Neuronal stem cell (in vitro differentiated cells): Measurements from ENCODE around the gene ALKBH8.

Experiments used
- DNase-seq: peaks from one replicate; pipeline ENCODE4 v3.0.0-alpha.2; 2013; ENCODE audit warnings: low spot score
- H2AFZ ChIP-seq: one replicate; pipeline ENCODE4 v1.6.1; 2013; ENCODE audit warnings: mild to moderate bottlenecking, low read length, inconsistent platforms
- H2AK5ac ChIP-seq: 2 replicates; pipeline ENCODE4 v1.6.1; 2013; ENCODE audit warnings: low read depth, mild to moderate bottlenecking, inconsistent platforms, low read length, moderate library complexity, mixed read lengths
- H2BK120ac ChIP-seq: 2 replicates; pipeline ENCODE4 v1.6.1; 2013; ENCODE audit warnings: low read depth, mild to moderate bottlenecking, inconsistent platforms, low read length, moderate library complexity, mixed read lengths
- H2BK12ac ChIP-seq: one replicate; pipeline ENCODE4 v1.6.1; 2013; ENCODE audit warnings: low read length, inconsistent platforms
- H2BK15ac ChIP-seq: 2 replicates; pipeline ENCODE4 v1.6.1; 2013; ENCODE audit warnings: mild to moderate bottlenecking, low read length, inconsistent platforms, mixed read lengths
- H2BK5ac ChIP-seq: one replicate; pipeline ENCODE4 v1.6.1; 2013; ENCODE audit warnings: inconsistent platforms, mild to moderate bottlenecking, low read length, moderate library complexity
- H3K14ac ChIP-seq: one replicate; pipeline ENCODE4 v1.6.1; 2013; ENCODE audit warnings: low read length, inconsistent platforms
- H3K18ac ChIP-seq: 2 replicates; pipeline ENCODE4 v1.6.1; 2013; ENCODE audit warnings: low read length, inconsistent platforms
- H3K23ac ChIP-seq: 2 replicates; pipeline ENCODE4 v1.6.1; 2013; ENCODE audit warnings: low read depth, mild to moderate bottlenecking, mixed read lengths, low read length, inconsistent platforms; ENCODE audit not compliant: poor library complexity
- H3K27ac ChIP-seq: replicated peaks from 3 replicates; pipeline ENCODE4 v1.5.1; 2013; ENCODE audit warnings: low read length, inconsistent platforms
- H3K27me3 ChIP-seq, 3 experiments: 2 replicates each; pipeline ENCODE4 v1.6.1; 2013; ENCODE audit warnings: low read length in 3 of 3, mild to moderate bottlenecking in 2 of 3, inconsistent platforms in 1 of 3, low read depth in 1 of 3, mixed read lengths in 1 of 3, moderate library complexity in 1 of 3; ENCODE audit not compliant: control insufficient read depth in 3 of 3, insufficient read depth in 3 of 3
- H3K36me3 ChIP-seq, 2 donors: replicated peaks in 1 of 2; 2 replicates each; pipeline ENCODE4 v1.6.1; 2013; ENCODE audit warnings: low read length in 2 of 2; ENCODE audit not compliant: control insufficient read depth in 2 of 2, insufficient read depth in 2 of 2
- H3K4ac ChIP-seq: 2 replicates; pipeline ENCODE4 v1.6.1; 2013; ENCODE audit warnings: inconsistent platforms, mild to moderate bottlenecking, low read length, moderate library complexity
- H3K4me1 ChIP-seq, 2 donors: 1 replicate in 1 of 2; 2 replicates in 1 of 2; pipeline ENCODE4 v1.6.1; 2013; ENCODE audit warnings: low read length in 2 of 2, low read depth in 1 of 2; ENCODE audit not compliant: control insufficient read depth in 2 of 2, insufficient read depth in 1 of 2
- H3K4me2 ChIP-seq: one replicate; pipeline ENCODE4 v1.6.1; 2013; ENCODE audit warnings: mild to moderate bottlenecking, low read length, inconsistent platforms; ENCODE audit not compliant: insufficient read depth, poor library complexity, severe bottlenecking
- H3K4me3 ChIP-seq, 2 donors: 2 replicates each; pipeline ENCODE4 v1.5.1; 2013; ENCODE audit warnings: low read length in 2 of 2, mild to moderate bottlenecking in 2 of 2, inconsistent platforms in 1 of 2, moderate library complexity in 1 of 2
- H3K79me1 ChIP-seq: one replicate; pipeline ENCODE4 v1.6.1; 2013; ENCODE audit warnings: low read depth, mild to moderate bottlenecking, inconsistent platforms, low read length, moderate library complexity
- H3K9ac ChIP-seq: one replicate; pipeline ENCODE4 v1.6.1; 2013; ENCODE audit warnings: mild to moderate bottlenecking, low read depth, low read length, inconsistent platforms; ENCODE audit not compliant: poor library complexity
- H3K9me3 ChIP-seq, 2 donors: replicated peaks in 1 of 2; 2 replicates each; pipeline versions ENCODE3 to v1.6.1; 2013; ENCODE audit warnings: low read length in 2 of 2, mild to moderate bottlenecking in 2 of 2, inconsistent platforms in 1 of 2, low read depth in 1 of 2, mixed read lengths in 1 of 2, moderate library complexity in 1 of 2; ENCODE audit not compliant: control insufficient read depth in 2 of 2, insufficient read depth in 1 of 2
- H4K8ac ChIP-seq: one replicate; pipeline ENCODE4 v1.6.1; 2013; ENCODE audit warnings: low read depth, mild to moderate bottlenecking, inconsistent platforms, low read length, moderate library complexity
- H4K91ac ChIP-seq: one replicate; pipeline ENCODE4 v1.6.1; 2013; ENCODE audit warnings: low read length, low read depth, mild to moderate bottlenecking, inconsistent platforms; ENCODE audit not compliant: poor library complexity
- WGBS, 2 donors: extraction: QIAGEN DNeasy Blood & Tissue Kit; methylation state at CpG; one replicate each; pipeline ENCODE4 v1.1.7; 2013; ENCODE audit warnings: missing lambda C conversion rate in 2 of 2, mixed read lengths in 1 of 2; ENCODE audit not compliant: insufficient read length in 2 of 2, insufficient replicate concordance in 1 of 2; ENCODE audit errors: extremely low coverage in 2 of 2; 5-methylcytosine and 5-hydroxymethylcytosine counted together

Gene ALKBH8

DNA sequence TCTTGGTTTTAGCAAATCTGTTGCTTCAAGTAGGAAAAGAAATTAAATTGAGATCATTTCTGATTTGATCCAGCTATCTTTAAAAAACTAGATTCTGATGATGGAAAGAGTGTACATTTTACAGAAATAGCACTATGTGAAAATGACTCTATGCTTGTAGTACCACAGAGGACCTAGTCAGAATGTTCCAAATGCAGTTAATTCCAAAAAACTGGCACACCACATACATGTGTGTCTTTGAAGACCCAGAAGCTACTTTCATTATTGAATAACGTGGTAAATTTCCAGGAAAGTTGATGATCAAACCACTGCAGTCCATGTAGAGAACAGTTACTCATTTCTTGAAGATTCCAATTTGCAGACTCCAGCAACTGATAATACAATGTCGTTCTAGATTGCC is 29.2 kb upstream of the ALKBH8 start:
- no peak overlapping the region for H2AK5ac ChIP-seq
- H3K4me1 ChIP-seq = peaks cover 8 to 19% of the 10 kb centered on the region in 2 donors
- no peak overlapping the region for H2AFZ ChIP-seq
- no peak overlapping the region for H3K18ac ChIP-seq
- no peak overlapping the region for H2BK15ac ChIP-seq
- no peak overlapping the region for H3K4me2 ChIP-seq
- no peak overlapping the region for H3K4ac ChIP-seq
- H3K23ac ChIP-seq = no peak overlapping the region
- H2BK12ac ChIP-seq = no peak overlapping the region
- H3K9ac ChIP-seq = no peak overlapping the region
- H3K14ac ChIP-seq = no peak overlapping the region
- no peaks in the 10 kb centered on the region for H3K79me1 ChIP-seq
- H3K36me3 ChIP-seq = no peaks in the 10 kb centered on the region
- H3K27ac ChIP-seq = no peak overlapping the region
- H3K4me3 ChIP-seq = no peak overlapping the region
- no peaks in the 10 kb centered on the region for H3K9me3 ChIP-seq
- peaks cover 14 to 44% (median 31%) of the 10 kb centered on the region in 3 experiments for H3K27me3 ChIP-seq
- H2BK120ac ChIP-seq = no peak overlapping the region
- H2BK5ac ChIP-seq = no peak overlapping the region
- no peak overlapping the region for H4K91ac ChIP-seq
- H4K8ac ChIP-seq = no peak overlapping the region
- DNase-seq = no peak
- no CpG with 5 or more reads among the region's 2 CpGs for WGBS, 2 donors

DNA sequence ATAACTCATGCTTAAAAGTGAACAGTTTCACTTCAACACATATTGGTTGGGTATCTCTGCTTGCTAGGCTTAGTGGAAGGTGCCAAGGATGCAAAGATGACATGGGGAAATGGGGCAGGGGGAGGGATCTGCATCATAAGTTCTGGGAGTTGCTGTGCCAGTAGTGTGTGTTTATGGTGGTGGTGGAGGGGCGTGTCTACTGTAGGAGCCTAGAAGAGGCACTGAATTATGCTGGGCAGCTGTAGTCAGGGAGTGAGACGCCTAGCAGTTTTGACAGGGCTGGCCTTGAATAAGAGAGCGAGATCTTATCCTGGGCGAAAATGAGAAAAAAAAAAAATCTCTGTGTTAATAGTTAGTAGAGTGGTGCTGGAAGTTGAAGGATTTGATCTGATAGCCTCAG is 28.4 kb upstream of the ALKBH8 start:
- H4K91ac ChIP-seq = no peak overlapping the region
- no peak overlapping the region for H3K27ac ChIP-seq
- H3K23ac ChIP-seq = no peak overlapping the region
- peaks cover 8 to 19% of the 10 kb centered on the region in 2 donors for H3K4me1 ChIP-seq
- H2BK5ac ChIP-seq = no peak overlapping the region
- no peak overlapping the region for H2AFZ ChIP-seq
- H3K18ac ChIP-seq = no peak overlapping the region
- no peak overlapping the region for H2AK5ac ChIP-seq
- H2BK15ac ChIP-seq = no peak overlapping the region
- no peak overlapping the region for H3K4me2 ChIP-seq
- no peaks in the 10 kb centered on the region for H3K36me3 ChIP-seq
- H3K14ac ChIP-seq = no peak overlapping the region
- no peak for DNase-seq
- WGBS, 2 donors = no CpG with 5 or more reads among the region's 4 CpGs
- no peak overlapping the region for H4K8ac ChIP-seq
- no peak overlapping the region for H2BK120ac ChIP-seq
- H2BK12ac ChIP-seq = no peak overlapping the region
- no peak overlapping the region for H3K4ac ChIP-seq
- peaks cover 2 to 3% of the 10 kb centered on the region in 2 donors for H3K9me3 ChIP-seq
- H3K79me1 ChIP-seq = no peaks in the 10 kb centered on the region
- H3K27me3 ChIP-seq = peaks cover 14 to 47% (median 39%) of the 10 kb centered on the region in 3 experiments
- no peak overlapping the region for H3K9ac ChIP-seq
- H3K4me3 ChIP-seq = no peak overlapping the region

DNA sequence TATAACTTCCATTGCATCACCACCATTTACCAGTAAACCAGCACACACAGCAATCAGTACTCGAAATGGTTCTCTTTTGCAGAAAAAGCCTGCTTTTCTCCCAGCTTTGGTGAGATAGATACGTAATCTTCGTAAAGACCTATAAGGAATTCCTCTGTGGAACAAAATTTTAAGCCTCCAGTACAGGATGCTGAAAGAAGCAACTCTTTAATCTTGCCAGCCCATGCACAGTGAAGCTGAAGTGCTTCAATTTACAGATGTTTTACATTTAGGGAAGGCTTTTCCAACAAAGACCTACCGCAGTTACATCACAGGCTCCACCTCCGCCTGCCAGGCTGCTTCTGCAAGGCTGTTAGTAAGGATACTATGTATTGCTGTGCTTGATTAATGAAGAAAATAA is 27.3 kb upstream of the ALKBH8 start:
- Histone ChIP-seq H3K27me3 (peaks cover 14 to 50% (median 47%) of the 10 kb centered on the region in 3 experiments), H3K4me1 (peaks cover 8 to 17% of the 10 kb centered on the region in 2 donors), H4K91ac (no peak overlapping the region), H2BK12ac (no peak overlapping the region), H3K4me3 (no peak overlapping the region), H3K79me1 (no peaks in the 10 kb centered on the region), H2BK15ac (no peak overlapping the region), H3K18ac (no peak overlapping the region), H3K14ac (no peak overlapping the region), H3K4me2 (no peak overlapping the region), H3K9ac (no peak overlapping the region), H2BK120ac (no peak overlapping the region), H4K8ac (no peak overlapping the region), H2AK5ac (no peak overlapping the region), H2BK5ac (no peak overlapping the region), H2AFZ (peak overlapping the region; percentile 23), H3K27ac (no peak overlapping the region), H3K4ac (no peak overlapping the region), H3K36me3 (no peaks in the 10 kb centered on the region), H3K9me3 (peaks cover 2 to 3% of the 10 kb centered on the region in 2 donors), H3K23ac (no peak overlapping the region)
- DNase-seq = no peak
- no CpG with 5 or more reads among the region's 5 CpGs for WGBS, 2 donors

DNA sequence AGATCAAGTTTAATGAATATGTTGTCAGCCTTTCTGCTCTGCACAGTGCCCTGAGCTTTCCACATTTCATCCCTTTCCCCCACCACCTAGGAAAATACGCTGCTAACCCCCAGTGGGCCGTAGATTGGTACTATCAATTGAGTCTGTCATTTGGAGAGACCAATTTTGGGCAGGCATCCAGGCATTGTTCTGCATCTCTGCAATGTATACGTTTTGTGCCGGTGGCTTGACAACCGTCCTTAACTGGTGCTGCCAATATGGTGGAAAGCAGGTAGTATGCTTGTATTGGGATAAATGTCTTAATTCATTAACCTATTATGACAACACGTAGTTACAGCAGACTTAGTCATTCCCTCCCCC is 26.7 kb upstream of the ALKBH8 start:
- no peak overlapping the region for H2BK15ac ChIP-seq
- H2AK5ac ChIP-seq = no peak overlapping the region
- H3K36me3 ChIP-seq = no peaks in the 10 kb centered on the region
- H3K4me3 ChIP-seq = peak overlapping the region in 1 of 2 donors; percentile 89
- peak overlapping the region; percentile 91 for H3K4me2 ChIP-seq
- H4K8ac ChIP-seq = no peak overlapping the region
- no peak overlapping the region for H2BK120ac ChIP-seq
- no peak overlapping the region for H3K4ac ChIP-seq
- H3K18ac ChIP-seq = no peak overlapping the region
- H3K9ac ChIP-seq = no peak overlapping the region
- H3K4me1 ChIP-seq = peaks cover 8 to 17% of the 10 kb centered on the region in 2 donors
- DNase-seq = no peak
- no peak overlapping the region for H3K14ac ChIP-seq
- peaks cover 2 to 5% of the 10 kb centered on the region in 2 donors for H3K9me3 ChIP-seq
- no peak overlapping the region for H2BK12ac ChIP-seq
- peak overlapping the region; percentile 96 for H2AFZ ChIP-seq
- H3K23ac ChIP-seq = no peak overlapping the region
- H3K27me3 ChIP-seq = peaks cover 14 to 56% (median 47%) of the 10 kb centered on the region in 3 experiments
- no peak overlapping the region for H3K27ac ChIP-seq
- no peaks in the 10 kb centered on the region for H3K79me1 ChIP-seq
- WGBS, 2 donors = no CpG with 5 or more reads among the region's 6 CpGs
- H2BK5ac ChIP-seq = no peak overlapping the region
- no peak overlapping the region for H4K91ac ChIP-seq
